Measurements from ENCODE around the gene ZSCAN5A.
"Not testable (repeated sequence)": the region's sequence is repeated elsewhere in the genome, so short reads cannot be mapped to it uniquely, and the experiment has no call there.

ZSCAN5A gene

GRCh38 chr19:56270676-56271075, 44.0 kb downstream of the ZSCAN5A start:
- no peak overlapping the region for H3K4me2 ChIP-seq (ENCODE audit: low read length)
- H3K4me1 ChIP-seq = peaks cover 4% of the 10 kb centered on the region

DNA sequence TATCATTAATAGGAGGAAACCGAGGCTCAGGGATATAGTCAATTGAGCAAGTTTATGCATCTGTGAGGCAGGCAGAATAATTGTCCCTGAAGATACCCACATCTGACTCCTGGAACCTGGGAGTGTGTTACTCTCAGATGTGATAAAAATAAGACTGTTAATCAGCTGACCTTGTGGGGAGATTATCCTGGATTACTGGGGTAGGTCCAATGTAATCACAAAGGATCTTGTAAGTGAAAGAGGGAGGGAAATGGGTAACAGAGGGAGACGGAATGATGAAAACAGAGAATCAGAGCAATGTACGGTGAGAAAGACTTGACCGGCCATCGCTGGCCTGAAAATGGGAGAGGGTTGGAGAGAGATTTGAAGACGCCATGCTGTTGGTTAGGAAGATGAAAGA, 45.3 kb downstream of the ZSCAN5A start:
- no peaks in the 10 kb centered on the region for H3K9me3 ChIP-seq (ENCODE audit: control insufficient read depth, low read length)
- TF ChIP-seq, protein P1, sequence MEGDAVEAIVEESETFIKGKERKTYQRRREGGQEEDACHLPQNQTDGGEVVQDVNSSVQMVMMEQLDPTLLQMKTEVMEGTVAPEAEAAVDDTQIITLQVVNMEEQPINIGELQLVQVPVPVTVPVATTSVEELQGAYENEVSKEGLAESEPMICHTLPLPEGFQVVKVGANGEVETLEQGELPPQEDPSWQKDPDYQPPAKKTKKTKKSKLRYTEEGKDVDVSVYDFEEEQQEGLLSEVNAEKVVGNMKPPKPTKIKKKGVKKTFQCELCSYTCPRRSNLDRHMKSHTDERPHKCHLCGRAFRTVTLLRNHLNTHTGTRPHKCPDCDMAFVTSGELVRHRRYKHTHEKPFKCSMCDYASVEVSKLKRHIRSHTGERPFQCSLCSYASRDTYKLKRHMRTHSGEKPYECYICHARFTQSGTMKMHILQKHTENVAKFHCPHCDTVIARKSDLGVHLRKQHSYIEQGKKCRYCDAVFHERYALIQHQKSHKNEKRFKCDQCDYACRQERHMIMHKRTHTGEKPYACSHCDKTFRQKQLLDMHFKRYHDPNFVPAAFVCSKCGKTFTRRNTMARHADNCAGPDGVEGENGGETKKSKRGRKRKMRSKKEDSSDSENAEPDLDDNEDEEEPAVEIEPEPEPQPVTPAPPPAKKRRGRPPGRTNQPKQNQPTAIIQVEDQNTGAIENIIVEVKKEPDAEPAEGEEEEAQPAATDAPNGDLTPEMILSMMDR (IDR thresholded peaks at IDR 0.05) = no peak
- H2AFZ ChIP-seq = no peak overlapping the region
- no peaks in the 10 kb centered on the region for H3K27me3 ChIP-seq (ENCODE audit: control insufficient read depth, insufficient read depth, low read length)
- peaks cover 4% of the 10 kb centered on the region for H3K4me1 ChIP-seq
- H3K4me2 ChIP-seq (ENCODE audit: low read length) = no peak overlapping the region
- H3K27ac ChIP-seq = no peak overlapping the region
- H3K4me3 ChIP-seq (ENCODE audit: low read depth, low read length) = no peak overlapping the region
- no peak overlapping the region for H3K9ac ChIP-seq
- H3K79me2 ChIP-seq = no peaks in the 10 kb centered on the region
- H3K36me3 ChIP-seq (ENCODE audit: control insufficient read depth, insufficient read depth, low read length) = no peaks in the 10 kb centered on the region

More at GRCh38 chr19:56270676-56271075, 44.0 kb downstream of the ZSCAN5A start:
- no peak overlapping the region for H2AFZ ChIP-seq
- H3K9me3 ChIP-seq (ENCODE audit: control insufficient read depth, low read length) = no peaks in the 10 kb centered on the region
- no peaks in the 10 kb centered on the region for H3K79me2 ChIP-seq
- TF ChIP-seq, protein P1 (IDR thresholded peaks at IDR 0.05) = no peak
- no peak overlapping the region for H3K9ac ChIP-seq
- H3K36me3 ChIP-seq (ENCODE audit: control insufficient read depth, insufficient read depth, low read length) = no peaks in the 10 kb centered on the region
- H3K4me3 ChIP-seq (ENCODE audit: low read depth, low read length) = no peak overlapping the region
- no peak overlapping the region for H3K27ac ChIP-seq
- H3K27me3 ChIP-seq (ENCODE audit: control insufficient read depth, insufficient read depth, low read length) = no peaks in the 10 kb centered on the region

DNA sequence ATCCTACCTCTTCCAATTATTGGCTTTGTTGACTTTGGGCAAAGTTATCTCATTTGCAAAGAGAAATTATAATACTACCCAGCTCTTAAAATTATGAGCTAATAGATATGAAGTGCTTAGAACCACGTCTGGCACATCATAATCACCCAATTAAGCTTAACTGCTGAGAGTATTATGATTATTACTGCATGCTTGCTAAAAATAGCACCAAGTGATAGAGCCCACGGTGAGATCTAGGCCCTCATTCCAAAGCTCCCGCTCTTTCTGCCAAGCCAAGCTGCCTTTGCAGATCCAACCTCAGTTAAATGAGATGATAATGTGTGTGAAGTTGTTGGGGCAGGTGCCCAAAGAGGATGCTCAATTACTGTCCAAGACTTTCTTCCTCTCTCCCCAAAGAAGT, 48.6 kb downstream of the ZSCAN5A start:
- H3K9me3 ChIP-seq (ENCODE audit: control insufficient read depth, low read length) = no peaks in the 10 kb centered on the region
- no peaks in the 10 kb centered on the region for H3K4me1 ChIP-seq
- no peak overlapping the region for H3K4me2 ChIP-seq (ENCODE audit: low read length)
- H3K36me3 ChIP-seq (ENCODE audit: control insufficient read depth, insufficient read depth, low read length) = no peaks in the 10 kb centered on the region
- TF ChIP-seq, protein P1 (IDR thresholded peaks at IDR 0.05) = no peak
- no peak overlapping the region for H2AFZ ChIP-seq
- no peak overlapping the region for H3K4me3 ChIP-seq (ENCODE audit: low read depth, low read length)
- H3K27me3 ChIP-seq (ENCODE audit: control insufficient read depth, insufficient read depth, low read length) = no peaks in the 10 kb centered on the region
- no peaks in the 10 kb centered on the region for H3K79me2 ChIP-seq
- H3K9ac ChIP-seq = no peak overlapping the region
- no peak overlapping the region for H3K27ac ChIP-seq

DNA sequence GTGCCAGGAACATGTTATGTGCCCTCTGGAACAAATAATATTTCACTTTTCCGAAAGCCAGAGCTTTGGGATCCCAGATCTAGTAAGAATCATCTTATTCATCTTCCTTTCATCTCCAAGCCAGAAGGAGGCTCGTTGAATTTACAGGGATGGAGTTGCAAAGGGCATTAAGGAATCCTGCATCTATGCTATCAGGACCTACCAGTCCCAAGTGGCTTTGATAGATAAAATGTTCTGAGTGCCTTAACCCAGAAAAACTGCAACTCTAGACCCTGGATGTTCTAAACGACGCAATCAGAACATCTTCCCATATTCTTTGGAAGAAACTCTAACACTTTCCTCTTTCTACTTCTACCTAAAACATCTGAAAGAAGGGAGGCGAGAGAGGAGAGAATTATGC, 51.3 kb downstream of the ZSCAN5A start:
- Histone ChIP-seq H3K9me3 (ENCODE audit: control insufficient read depth, low read length) (no peaks in the 10 kb centered on the region), H3K27ac (no peak overlapping the region), H3K27me3 (ENCODE audit: control insufficient read depth, insufficient read depth, low read length) (no peaks in the 10 kb centered on the region), H3K4me1 (no peaks in the 10 kb centered on the region), H3K9ac (no peak overlapping the region), H3K4me2 (ENCODE audit: low read length) (no peak overlapping the region), H2AFZ (no peak overlapping the region), H3K79me2 (no peaks in the 10 kb centered on the region), H3K4me3 (ENCODE audit: low read depth, low read length) (no peak overlapping the region), H3K36me3 (ENCODE audit: control insufficient read depth, insufficient read depth, low read length) (no peaks in the 10 kb centered on the region)
- TF ChIP-seq, protein P1 (IDR thresholded peaks at IDR 0.05) = no peak

DNA sequence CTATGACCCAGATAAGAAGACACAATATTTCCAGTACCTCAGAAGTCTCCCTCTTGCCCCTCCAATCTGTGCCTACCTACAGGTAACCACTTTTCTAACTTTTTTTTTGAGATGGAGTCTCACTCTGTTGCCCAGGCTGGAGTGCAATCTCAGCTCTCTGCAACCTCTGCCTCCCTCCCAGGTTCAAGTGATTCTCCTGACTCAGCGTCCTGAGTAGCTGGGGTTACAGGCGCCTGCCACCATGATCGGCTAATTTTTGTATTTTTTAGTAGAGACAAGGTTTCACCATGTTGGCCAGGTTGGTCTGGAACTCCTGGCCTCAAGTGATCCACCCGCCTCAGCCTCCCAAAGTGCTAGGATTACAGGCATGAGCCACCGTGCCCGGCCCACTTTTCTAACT, 52.7 kb downstream of the ZSCAN5A start:
- H3K9ac ChIP-seq; H3K9me3 ChIP-seq (ENCODE audit: control insufficient read depth, low read length); H3K79me2 ChIP-seq; H3K4me2 ChIP-seq (ENCODE audit: low read length); H3K36me3 ChIP-seq (ENCODE audit: control insufficient read depth, insufficient read depth, low read length); H3K27me3 ChIP-seq (ENCODE audit: control insufficient read depth, insufficient read depth, low read length); H3K4me1 ChIP-seq; H2AFZ ChIP-seq; H3K4me3 ChIP-seq (ENCODE audit: low read depth, low read length); H3K27ac ChIP-seq: not testable (repeated sequence)
